H1 (cell line): ENCODE measurements around the gene CAT. TPM values are rescaled to one million over a fixed set of nuclear protein-coding genes. Genes with fewer than 3 reads are reported as not detected.
A peak's percentile ranks its signal among the peaks of the same experiment; 100 is the strongest.

Source experiments
- CTCF ChIA-PET: fragments of 300-600 bp; sonication (Branson Sonifier 250); formaldehyde crosslinking; loops from one replicate; lab custom pipeline; 2021; ENCODE audit not compliant: partially characterized antibody; lab: Charles Lee
- POLR2A ChIA-PET: fragments of 300-600 bp; sonication (Branson Sonifier 250); formaldehyde crosslinking; loops from one replicate; lab custom pipeline; 2021; ENCODE audit warnings: inconsistent platforms; ENCODE audit not compliant: partially characterized antibody; lab: Charles Lee
- DNase-seq, 2 experiments: peaks; one replicate each; pipeline versions ENCODE4 v3.0.0 to v3.0.0-alpha.2; 2010 to 2022; ENCODE audit warnings: low spot score in 2 of 2, low read depth in 1 of 2, mixed read lengths in 1 of 2
- FAIRE-seq: peaks from 2 replicates; lab custom pipeline; 2011; peaks lifted over from hg19 to GRCh38; lab: Jason Lieb, UNC
- H2AFZ ChIP-seq: 2 replicates; pipeline ENCODE4 v1.8.1; 2012; ENCODE audit warnings: low read length, inconsistent platforms
- H2AK5ac ChIP-seq: 2 replicates; pipeline ENCODE4 v1.6.1; 2013; ENCODE audit warnings: low read depth, low read length
- H2BK120ac ChIP-seq: replicated peaks from 2 replicates; pipeline ENCODE3; 2013; ENCODE audit warnings: low read depth, low read length, inconsistent platforms
- H2BK12ac ChIP-seq: 2 replicates; pipeline ENCODE4 v1.6.1; 2013; ENCODE audit warnings: low read depth, low read length
- H2BK15ac ChIP-seq: 2 replicates; pipeline ENCODE4 v1.6.1; 2013; ENCODE audit warnings: low read length
- H2BK20ac ChIP-seq: 2 replicates; pipeline ENCODE4 v1.6.1; 2013; ENCODE audit warnings: low read length
- H2BK5ac ChIP-seq: 2 replicates; pipeline ENCODE4 v1.6.1; 2013; ENCODE audit warnings: low read depth, low read length
- H3K14ac ChIP-seq: 2 replicates; pipeline ENCODE4 v1.6.1; 2013; ENCODE audit warnings: inconsistent platforms; ENCODE audit not compliant: insufficient read length
- H3K18ac ChIP-seq: 2 replicates; pipeline ENCODE4 v1.6.1; 2013; ENCODE audit warnings: low read length; ENCODE audit errors: extremely low read depth
- H3K23ac ChIP-seq: 2 replicates; pipeline ENCODE4 v1.6.1; 2013; ENCODE audit warnings: inconsistent platforms; ENCODE audit not compliant: insufficient read length
- H3K23me2 ChIP-seq: 2 replicates; pipeline ENCODE4 v1.6.1; 2013; ENCODE audit warnings: low read depth, low read length
- H3K27ac ChIP-seq: 2 replicates; pipeline ENCODE4 v1.6.1; 2011; ENCODE audit warnings: low read depth, low read length, inconsistent platforms
- H3K27me3 ChIP-seq, 4 experiments: replicated peaks in 1 of 4; 1 replicate in 1 of 4; 2 replicates in 3 of 4; pipeline versions ENCODE4 v1.6.1 to v1.8.1; 2011 to 2013; ENCODE audit warnings: low read length in 3 of 4, mild to moderate bottlenecking in 3 of 4, inconsistent platforms in 2 of 4, mixed read lengths in 2 of 4, moderate library complexity in 1 of 4; ENCODE audit not compliant: control insufficient read depth in 3 of 4, insufficient read depth in 3 of 4; ENCODE audit errors: extremely low read depth in 1 of 4
- H3K36me3 ChIP-seq, 4 experiments: 2 replicates each; pipeline versions ENCODE4 v1.6.1 to v1.8.1; 2011 to 2013; ENCODE audit warnings: mild to moderate bottlenecking in 4 of 4, low read length in 3 of 4, moderate library complexity in 2 of 4, control low read depth in 1 of 4, inconsistent platforms in 1 of 4; ENCODE audit not compliant: insufficient read depth in 4 of 4, control insufficient read depth in 2 of 4
- H3K4ac ChIP-seq: replicated peaks from 2 replicates; pipeline ENCODE3; 2013; ENCODE audit warnings: low read length, low read depth, mixed read lengths, inconsistent platforms; ENCODE audit not compliant: insufficient read length
- H3K4me1 ChIP-seq, 4 experiments: replicated peaks in 1 of 4; 1 replicate in 1 of 4; 2 replicates in 3 of 4; pipeline versions ENCODE4 v1.6.1 to v1.8.1; 2011 to 2013; ENCODE audit warnings: low read length in 3 of 4, inconsistent platforms in 2 of 4, mixed read lengths in 1 of 4; ENCODE audit not compliant: insufficient read depth in 4 of 4, control insufficient read depth in 3 of 4
- H3K4me2 ChIP-seq, 2 experiments: 2 replicates each; pipeline versions ENCODE4 v1.6.1 to v1.8.1; 2011 to 2013; ENCODE audit warnings: low read depth in 2 of 2, low read length in 2 of 2, control low read depth in 1 of 2, inconsistent platforms in 1 of 2, mild to moderate bottlenecking in 1 of 2; ENCODE audit not compliant: insufficient read depth in 1 of 2
- H3K4me3 ChIP-seq, 4 experiments: fragments of 200-600, 300-600 bp in 1 of 4; sonication (generic), shearing (Covaris generic), sonication (Bioruptor Twin) in 1 of 4; 2 replicates each; pipeline versions ENCODE4 v1.5.1 to v1.8.1; 2011 to 2016; ENCODE audit warnings: low read length in 4 of 4, low read depth in 3 of 4, control low read depth in 2 of 4, inconsistent platforms in 2 of 4, mild to moderate bottlenecking in 2 of 4, mixed read lengths in 1 of 4, moderate library complexity in 1 of 4; ENCODE audit not compliant: insufficient read depth in 2 of 4; ENCODE audit errors: extremely low read depth in 1 of 4
- H3K56ac ChIP-seq: replicated peaks from 2 replicates; pipeline ENCODE3; 2013; ENCODE audit warnings: low read depth, mild to moderate bottlenecking, mixed read lengths, low read length, inconsistent platforms; ENCODE audit not compliant: insufficient read length
- H3K79me1 ChIP-seq: 2 replicates; pipeline ENCODE4 v1.6.1; 2013; ENCODE audit warnings: low read depth, low read length, control low read depth
- H3K79me2 ChIP-seq, 2 experiments: 2 replicates each; pipeline versions ENCODE4 v1.6.1 to v1.8.1; 2012 to 2013; ENCODE audit warnings: low read length in 2 of 2, mild to moderate bottlenecking in 2 of 2, inconsistent platforms in 1 of 2; ENCODE audit not compliant: insufficient read depth in 2 of 2, control insufficient read depth in 1 of 2
- H3K9ac ChIP-seq, 4 experiments: replicated peaks in 1 of 4; 1 replicate in 1 of 4; 2 replicates in 3 of 4; pipeline versions ENCODE4 v1.6.1 to v1.8.1; 2011 to 2013; ENCODE audit warnings: low read depth in 3 of 4, low read length in 3 of 4, control low read depth in 2 of 4, mild to moderate bottlenecking in 2 of 4, moderate library complexity in 2 of 4, inconsistent platforms in 1 of 4; ENCODE audit errors: extremely low read depth in 1 of 4
- H3K9me3 ChIP-seq, 2 experiments: 2 replicates each; pipeline versions ENCODE4 v1.6.1 to v1.8.1; 2012 to 2013; ENCODE audit warnings: mild to moderate bottlenecking in 2 of 2, moderate library complexity in 2 of 2, control low read depth in 1 of 2, inconsistent platforms in 1 of 2, low read depth in 1 of 2, low read length in 1 of 2, mixed read lengths in 1 of 2; ENCODE audit not compliant: insufficient read depth in 2 of 2
- H4K20me1 ChIP-seq, 2 experiments: replicated peaks in 1 of 2; 2 replicates each; pipeline versions ENCODE3 to v1.8.1; 2011 to 2013; ENCODE audit warnings: inconsistent platforms in 2 of 2, low read length in 2 of 2, mild to moderate bottlenecking in 1 of 2; ENCODE audit not compliant: insufficient read depth in 2 of 2, control insufficient read depth in 1 of 2
- H4K5ac ChIP-seq: 2 replicates; pipeline ENCODE4 v1.6.1; 2013; ENCODE audit warnings: low read length, low read depth, mixed read lengths, inconsistent platforms; ENCODE audit not compliant: insufficient read length
- H4K8ac ChIP-seq: 2 replicates; pipeline ENCODE4 v1.8.0; 2013; ENCODE audit warnings: mild to moderate bottlenecking, moderate library complexity, low read length, inconsistent platforms; ENCODE audit not compliant: insufficient read depth; ENCODE audit errors: extremely low read depth
- H4K91ac ChIP-seq: replicated peaks from 2 replicates; pipeline ENCODE3; 2013; ENCODE audit warnings: low read length, mixed read lengths, inconsistent platforms; ENCODE audit not compliant: insufficient read length
- CTCF ChIP-seq, 3 experiments: IDR thresholded peaks; 1 replicate in 2 of 3; 2 replicates in 1 of 3; pipeline versions ENCODE4 v1.5.1 to v1.6.1; 2011; ENCODE audit warnings: low read length in 3 of 3, mild to moderate bottlenecking in 3 of 3, inconsistent platforms in 2 of 3, low read depth in 1 of 3, moderate library complexity in 1 of 3; ENCODE audit not compliant: insufficient read depth in 1 of 3; ENCODE audit errors: control extremely low read depth in 1 of 3
- KDM1A ChIP-seq: fragments of 200-600, 300-600 bp; sonication (generic); IDR thresholded peaks from 2 replicates; pipeline ENCODE4 v1.7.1; 2016; ENCODE audit warnings: mild to moderate bottlenecking, low read length, borderline replicate concordance
- MAX ChIP-seq: IDR thresholded peaks from 2 replicates; pipeline ENCODE4 v1.6.1; 2012; ENCODE audit warnings: inconsistent platforms
- WGBS, 2 experiments: shearing (Covaris generic) in 1 of 2; methylation state at CpG; one replicate each; pipeline versions ENCODE4 v1.1.6 to v1.1.7; 2013 to 2015; ENCODE audit warnings: low lambda C conversion rate in 2 of 2, mixed read lengths in 2 of 2, inconsistent platforms in 1 of 2, low coverage in 1 of 2, missing lambda C conversion rate in 1 of 2; ENCODE audit not compliant: insufficient replicate concordance in 2 of 2, insufficient coverage in 1 of 2, insufficient read length in 1 of 2; ENCODE audit errors: extremely low coverage in 1 of 2, missing lambda C conversion rate in 1 of 2; 5-methylcytosine and 5-hydroxymethylcytosine counted together
- polyA plus RNA-seq, 7 experiments: library from polyadenylated mRNA; depleted of rRNA in 3 of 7; stranded (reverse) in 5 of 7; unstranded in 2 of 7; fragments of >200 nt in 5 of 7; fragments of 200-250 nt in 2 of 7; gene quantifications; 1 replicate in 5 of 7; 2 replicates in 1 of 7; 4 replicates in 1 of 7; pipeline versions ENCODE4 v1.2.1 to v1.2.3, GENCODE V29; 2011 to 2013; ENCODE audit warnings: missing spikeins in 2 of 7, mixed read lengths in 2 of 7
- total RNA-seq: library from RNA; stranded (reverse); fragmentation: NEBNext Ultra II Directional; extraction: Animal tissue kit (Norgen Biotek cat#: 25700); gene quantifications from 2 replicates; pipeline ENCODE4 v1.2.1, GENCODE V29; 2021

CAT gene
- total and polyA plus RNA-seq, 2 of the 8 experiments (the other 6 are each of a cell fraction or from before 2014, with no cell fraction given) = 9.6 to 15.0 TPM

- FAIRE-seq = no peak
- Histone ChIP-seq H3K23ac (no peak overlapping the region), H3K18ac (no peak overlapping the region), H3K4me2 (no peak overlapping the region), H3K23me2 (no peaks in the 10 kb centered on the region), H2BK15ac (no peak overlapping the region), H3K79me1 (no peaks in the 10 kb centered on the region), H3K9me3 (peaks cover 2 to 13% of the 10 kb centered on the region in 2 experiments; a peak in 2 of 4 replicates), H2BK12ac (no peak overlapping the region), H3K4me3 (no peak overlapping the region), H3K4me1 (no peaks in the 10 kb centered on the region), H3K9ac (no peak overlapping the region), H3K36me3 (no peaks in the 10 kb centered on the region), H2BK20ac (no peak overlapping the region), H3K56ac (no peak overlapping the region), H3K14ac (no peak overlapping the region), H4K8ac (no peak overlapping the region), H3K27ac (no peak overlapping the region), H4K5ac (no peak overlapping the region), H4K91ac (no peak overlapping the region), H3K79me2 (no peaks in the 10 kb centered on the region), H2BK5ac (no peak overlapping the region), H4K20me1 (no peaks in the 10 kb centered on the region), H2AK5ac (no peak overlapping the region), H2BK120ac (no peak overlapping the region), H3K4ac (no peak overlapping the region), H2AFZ (no peak overlapping the region), H3K27me3 (no peaks in the 10 kb centered on the region)
- POLR2A ChIA-PET = no interaction called here
- 93% methylated on average over 1 of the region's 1 CpG; no CpG with 5 or more reads in 1 of the 2 experiments for WGBS, 2 experiments
- CTCF ChIA-PET = interaction anchor here (0.6 to 4.9 kb wide), 20 partner anchors 8 to 240 kb away, joined by 3 to 29 read pairs (median 4); partner anchors contain the start of gene ABTB2
- DNase-seq = no peak
- TF ChIP-seq CTCF (IDR thresholded peaks at IDR 0.05; ENCODE audit: control extremely low read depth in 1 of 3, insufficient read depth in 1 of 3, low read depth in 1 of 3, low read length in 3 of 3) = peak in 2 of 3 experiments; percentile 12 to 18; a peak in 2 of 4 replicates
- no peak for TF ChIP-seq KDM1A
- TF ChIP-seq MAX = no peak
These were observed 21.5 kb upstream of the CAT start for GRCh38 chr11:34417202-34417601.
